Stimulated activated CD4-positive, alpha-beta T cell treated with anti-CD3 and anti-CD28 coated beads, Interleukin-1b, Interleukin-23, amount 100 ng/mL, for 24 hours (primary cell): ENCODE results near the gene RGS7BP.

Experiments
- DNase-seq, 4 experiments: peaks; one replicate each; pipeline ENCODE4 v3.0.0-alpha.2; 2020; ENCODE audit warnings: low read depth in 4 of 4, low spot score in 1 of 4

RGS7BP gene

DNA sequence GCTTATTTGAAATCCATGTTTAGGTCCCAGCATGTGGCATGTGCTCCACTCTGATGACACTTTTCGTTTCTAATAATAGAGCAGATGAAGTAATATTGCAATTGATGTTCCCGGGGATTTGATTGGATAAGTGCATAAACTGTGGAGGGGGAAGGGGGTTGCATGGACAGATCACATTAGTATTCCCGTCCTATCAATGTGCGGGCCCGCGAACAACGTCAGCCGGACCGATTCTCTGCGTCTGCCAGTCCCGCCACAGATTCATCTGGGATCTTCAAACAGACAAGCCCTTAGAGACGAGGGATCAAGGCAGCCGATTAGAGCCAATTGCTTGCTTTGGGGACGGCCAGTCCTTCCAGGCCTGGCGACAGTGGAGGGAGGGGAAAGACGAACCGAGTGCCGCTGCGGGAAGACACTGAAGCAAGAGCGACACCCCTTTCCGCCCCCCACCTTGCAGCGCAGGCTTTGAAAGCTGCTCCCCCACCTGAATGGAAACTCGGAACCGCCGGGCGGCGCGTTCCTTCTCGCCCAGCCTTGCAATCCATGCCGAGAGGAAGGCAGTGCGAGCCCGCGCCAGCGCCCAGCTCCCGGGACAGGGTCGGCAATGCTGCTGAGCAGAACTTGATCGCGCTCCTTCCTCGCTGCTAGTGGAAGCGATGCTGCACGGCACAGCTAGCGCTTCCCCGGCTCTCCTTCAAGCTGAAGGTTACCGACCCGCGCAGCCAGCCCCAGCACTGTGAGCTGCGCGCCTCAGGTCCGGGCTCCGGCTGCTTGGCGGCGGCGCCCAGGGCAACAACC is at the start of gene RGS7BP:
Gene RGS7BP, plus strand, starts transcription at position 247 of the 798 bp plus-strand sequence. CDS start 610 bp downstream, outside the sequence.
- no peak for DNase-seq

DNA sequence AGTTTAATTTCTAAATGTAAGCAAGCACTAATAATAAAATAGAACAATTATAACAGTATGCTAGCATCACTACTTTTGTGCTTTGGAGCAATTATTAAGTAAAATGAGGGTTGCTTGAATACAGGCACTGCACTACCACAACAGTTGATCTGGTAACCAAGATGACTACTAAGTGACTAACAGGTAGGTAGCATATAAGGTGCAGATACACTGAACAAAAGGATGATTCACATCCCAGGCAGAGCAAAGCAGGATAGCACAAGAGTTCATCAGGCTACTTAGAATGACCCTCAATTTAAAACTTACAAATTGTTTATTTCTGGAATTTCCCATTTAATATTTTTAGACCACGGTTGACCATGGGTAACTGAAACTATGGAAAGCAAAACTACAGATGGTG is 48.0 kb upstream of the RGS7BP start:
- DNase-seq: no peak

DNA sequence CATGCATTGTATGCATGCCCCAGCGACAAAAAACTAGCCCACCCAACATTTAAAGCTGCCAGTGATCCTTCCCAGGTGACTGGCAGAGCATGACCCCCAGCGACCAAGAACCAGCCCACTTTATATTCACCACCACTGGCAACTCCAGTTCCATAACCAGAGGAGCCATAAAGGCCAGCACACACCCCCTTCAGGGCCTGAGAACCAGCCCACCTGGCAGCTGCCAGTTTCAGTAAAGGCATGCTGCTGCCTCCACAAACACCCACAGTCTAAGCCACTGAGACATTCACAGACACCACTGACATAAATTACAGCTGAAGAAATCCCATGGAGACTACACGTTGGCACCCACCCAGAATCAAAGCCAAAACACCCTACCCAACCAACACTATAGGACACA is 46.9 kb upstream of the RGS7BP start:
- DNase-seq: no peak

DNA sequence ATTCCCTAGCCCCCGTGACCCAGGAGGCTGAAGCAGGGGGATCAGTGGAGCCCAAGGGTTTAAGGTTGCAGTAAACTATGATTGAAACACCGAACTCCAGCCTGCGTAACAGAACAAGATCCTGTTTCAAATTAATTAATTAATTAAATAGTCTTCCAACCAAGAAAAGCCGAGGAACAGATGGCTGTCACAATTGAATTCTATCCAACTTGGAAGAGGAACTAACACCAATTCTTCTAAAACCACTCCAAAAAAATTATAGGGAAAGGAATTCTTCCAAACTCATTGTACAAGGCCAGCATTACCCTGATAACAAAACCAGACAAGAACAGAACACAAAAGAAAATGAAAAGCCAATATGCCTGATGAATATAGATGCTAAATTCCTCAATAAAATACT is 43.4 kb upstream of the RGS7BP start:
- no peak for DNase-seq

DNA sequence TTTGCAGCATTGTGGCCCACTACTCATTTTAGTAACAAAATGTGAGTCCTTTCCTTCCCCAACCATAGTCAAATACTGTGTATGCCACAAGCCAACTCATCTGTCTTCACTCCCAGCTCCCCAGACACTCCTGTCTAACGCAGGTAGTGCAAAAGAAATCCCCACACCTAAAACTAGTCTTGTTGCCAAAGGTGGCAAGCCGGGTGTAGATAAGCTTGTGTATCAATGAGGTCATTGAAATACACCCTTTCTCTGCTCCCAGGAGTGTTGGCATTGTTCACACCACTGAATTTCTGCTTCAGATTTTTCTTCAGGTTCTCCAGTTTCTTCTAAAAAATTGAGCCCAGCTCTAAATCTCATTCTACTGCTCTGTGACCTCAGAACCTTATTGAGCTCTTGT is 19.7 kb upstream of the RGS7BP start:
- no peak for DNase-seq

DNA sequence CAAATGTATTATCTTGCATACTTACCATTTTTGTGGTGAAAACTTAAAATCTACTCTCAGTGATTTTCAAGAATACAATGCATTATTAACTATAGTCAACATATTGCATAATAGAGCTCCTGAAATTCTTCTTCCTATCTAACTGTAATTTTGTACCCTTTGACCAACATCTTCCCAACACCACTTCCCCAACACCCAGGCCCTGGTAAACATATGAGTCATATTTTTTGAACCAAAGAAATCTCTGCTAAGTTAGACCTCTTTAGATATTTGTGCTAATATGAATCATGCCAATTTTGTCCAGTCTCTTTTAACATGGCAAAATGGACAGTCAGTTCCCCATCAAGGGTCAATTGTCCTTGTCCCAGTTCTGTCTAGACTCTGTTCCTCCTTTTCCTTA is 18.5 kb upstream of the RGS7BP start:
- no peak for DNase-seq

- no peak for DNase-seq
Observed at GRCh38 chr5:64489857-64490256, 16.0 kb upstream of the RGS7BP start.

- no peak for DNase-seq
Observed at GRCh38 chr5:64497386-64497785, 8.4 kb upstream of the RGS7BP start.

GRCh38 chr5:64502196-64502595 is 3.6 kb upstream of the RGS7BP start:
- no peak for DNase-seq

GRCh38 chr5:64506567-64507263 is 900 bp downstream of the RGS7BP start:
- DNase-seq: no peak

GRCh38 chr5:64507264-64507605 is 1.4 kb downstream of the RGS7BP start:
- DNase-seq: no peak

DNA sequence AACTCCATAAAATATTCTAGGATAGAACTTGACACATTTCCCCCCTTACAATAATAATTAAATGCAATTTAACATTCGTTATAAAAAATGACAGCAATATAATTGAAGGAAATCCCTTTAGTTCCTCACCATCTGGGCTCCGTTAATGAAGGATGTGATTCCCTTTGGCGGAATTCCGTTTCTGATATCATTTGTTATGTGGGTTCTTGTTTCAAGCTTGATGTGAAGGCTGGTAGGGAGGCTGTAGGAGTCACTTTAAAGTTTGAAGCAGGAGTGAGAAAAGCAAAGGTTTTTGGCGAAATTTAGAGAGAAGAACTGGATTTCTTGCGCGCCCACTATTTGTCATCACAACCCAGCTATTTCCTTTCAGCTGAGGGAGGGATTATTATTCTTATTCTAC is 4.0 kb downstream of the RGS7BP start:
- DNase-seq: no peak

DNA sequence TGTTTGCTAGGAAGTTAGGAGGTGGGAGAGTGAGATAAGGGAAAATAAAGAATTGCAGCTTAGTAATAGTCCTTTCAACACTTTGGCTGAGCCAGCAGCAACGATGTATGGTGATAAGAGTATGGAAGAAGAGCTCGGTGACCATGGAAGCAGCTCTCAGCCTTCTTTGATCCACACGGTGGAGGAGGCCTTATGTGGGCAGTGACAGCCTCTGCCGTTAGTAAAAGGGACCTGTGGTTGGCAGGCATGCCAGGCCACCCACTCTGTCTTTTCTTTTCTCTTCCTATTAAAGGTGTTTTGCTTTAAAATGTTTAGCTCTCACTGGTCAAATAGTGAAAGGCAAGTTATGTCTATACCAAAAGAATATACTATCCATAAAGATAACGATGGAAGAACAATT is 7.7 kb downstream of the RGS7BP start:
- DNase-seq: no peak

DNA sequence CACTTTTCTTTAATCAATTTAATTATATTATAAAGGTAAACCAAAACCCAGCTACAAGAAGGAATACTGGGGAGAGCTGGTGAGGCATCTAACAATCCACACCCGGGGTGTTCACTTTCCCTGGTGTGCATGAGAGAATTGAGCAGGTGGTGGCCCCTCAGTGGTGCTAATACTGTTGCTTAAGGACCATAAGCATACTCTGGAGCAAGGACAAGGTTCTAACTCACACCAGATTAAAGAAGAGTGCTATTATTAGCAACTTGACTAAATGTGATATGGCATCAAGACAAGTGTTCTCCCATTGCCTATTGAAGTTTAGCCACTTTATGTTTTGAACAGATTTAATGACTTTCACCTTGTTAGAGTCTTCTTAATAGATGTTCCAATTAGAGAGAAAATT is 8.8 kb downstream of the RGS7BP start:
- DNase-seq: no peak

DNA sequence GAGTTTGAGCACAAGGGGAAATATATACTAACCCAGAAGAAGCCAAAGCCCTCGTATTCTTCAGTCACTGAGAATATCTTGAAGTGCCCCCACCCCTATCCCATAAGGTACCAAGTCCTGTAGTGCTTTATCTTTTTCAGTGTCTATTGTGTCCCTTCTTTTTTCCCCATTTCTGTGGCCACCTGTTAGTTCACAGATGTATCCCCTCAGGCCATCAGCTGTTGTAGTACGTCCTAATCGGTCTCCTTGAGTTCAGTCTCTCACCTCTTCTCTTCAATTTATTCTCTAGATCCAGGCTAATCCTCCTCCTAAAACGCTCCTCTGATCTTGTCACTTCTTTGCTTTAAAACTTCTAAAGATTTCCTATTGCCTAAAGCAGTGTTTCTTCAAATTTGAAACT is 10.4 kb downstream of the RGS7BP start:
- no peak for DNase-seq

GRCh38 chr5:64518793-64519192 is 13.0 kb downstream of the RGS7BP start:
- no peak for DNase-seq

DNA sequence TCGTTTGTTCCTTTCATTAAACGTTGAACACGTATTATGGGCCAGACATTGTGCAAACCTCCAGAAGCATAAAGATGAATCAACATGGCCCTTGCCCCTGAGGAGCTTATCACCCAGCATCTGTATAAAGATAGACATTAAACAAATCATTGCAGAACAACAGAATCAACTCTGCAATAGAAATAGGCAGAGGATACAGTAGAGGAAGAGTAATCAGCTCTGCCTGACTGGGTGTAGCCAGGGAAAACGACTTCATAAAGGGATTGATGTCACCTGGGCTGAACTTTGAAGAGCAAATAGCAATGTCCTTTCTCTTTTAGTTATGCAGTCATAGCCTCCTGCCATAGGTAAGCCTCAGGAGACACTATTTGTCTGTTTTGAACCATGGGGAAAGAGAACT is 13.4 kb downstream of the RGS7BP start:
- DNase-seq: no peak

GRCh38 chr5:64526734-64527439 is 21.1 kb downstream of the RGS7BP start:
- DNase-seq: no peak

- DNase-seq: no peak
Observed at GRCh38 chr5:64530076-64530475, 24.3 kb downstream of the RGS7BP start.

DNA sequence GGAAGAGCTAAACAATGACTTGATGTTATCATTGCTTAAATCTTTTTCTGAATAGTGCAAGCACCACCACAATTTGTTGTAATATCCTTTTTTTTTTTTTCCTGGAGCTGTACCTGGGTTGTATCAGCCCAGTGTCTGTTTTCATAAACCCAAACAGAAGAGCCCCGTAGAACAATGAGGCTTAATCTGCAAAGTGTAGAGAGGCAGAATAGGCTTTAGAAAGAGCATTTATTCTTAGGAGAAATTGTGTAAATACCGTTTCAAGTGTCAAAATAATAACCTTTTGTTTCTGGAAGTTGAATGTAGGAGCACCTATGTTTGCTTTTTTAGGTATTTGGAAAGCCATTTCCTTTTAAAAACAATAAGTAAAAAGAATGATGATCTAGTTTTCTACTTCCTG is 26.4 kb downstream of the RGS7BP start:
- no peak for DNase-seq

- DNase-seq: no peak
Observed at GRCh38 chr5:64532657-64533056, 26.8 kb downstream of the RGS7BP start.

DNA sequence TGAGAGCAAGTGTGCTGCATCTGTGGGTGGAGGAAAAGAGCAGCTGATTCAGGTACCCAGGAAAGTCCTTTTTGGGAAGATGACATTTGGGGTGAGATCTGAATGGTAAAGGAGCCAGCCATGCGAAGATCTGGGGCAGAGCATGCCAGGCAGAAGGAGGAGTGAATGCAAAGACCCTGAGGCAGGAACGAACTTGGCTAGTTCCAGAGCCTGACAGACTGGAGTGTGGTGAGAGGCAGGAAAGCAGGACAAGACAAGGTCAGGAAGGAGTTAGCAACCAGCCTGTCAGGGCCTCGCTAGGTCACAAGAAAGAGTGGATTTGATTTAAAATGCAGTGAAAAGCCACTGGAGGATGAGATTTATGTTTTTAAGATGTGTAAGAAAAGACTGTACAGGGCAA is 28.2 kb downstream of the RGS7BP start:
- DNase-seq: no peak
